SK-N-SH (cell line): Measurements from ENCODE around the gene KRTAP6-1.

Experiments
- ELF1 ChIP-seq: IDR thresholded peaks from 2 replicates; pipeline ENCODE4 v1.4.0; 2012
- GABPA ChIP-seq: IDR thresholded peaks from 2 replicates; pipeline ENCODE4 v1.4.0; 2012; ENCODE audit warnings: low read depth, mild to moderate bottlenecking
- JUND ChIP-seq: IDR thresholded peaks from 2 replicates; pipeline ENCODE4 v1.4.0; 2012
- PBX3 ChIP-seq: IDR thresholded peaks from 2 replicates; pipeline ENCODE4; 2012
- POLR2AphosphoS5 ChIP-seq: IDR thresholded peaks from 2 replicates; pipeline ENCODE4 v1.6.1; 2012; ENCODE audit warnings: low read depth, low read length
- RCOR1 ChIP-seq: fragments of 150-350 bp; IDR thresholded peaks from 2 replicates; pipeline ENCODE4 v1.6.1; 2017; ENCODE audit warnings: antibody characterized with exemption, low read length
- REST ChIP-seq: IDR thresholded peaks from 2 replicates; pipeline ENCODE4 v1.6.1; 2012; ENCODE audit warnings: mild to moderate bottlenecking, low read depth, low read length, moderate library complexity
- RFX5 ChIP-seq: IDR thresholded peaks from 2 replicates; pipeline ENCODE4 v1.6.1; 2012; ENCODE audit warnings: mild to moderate bottlenecking, improper control_type of control experiment, low read length
- SIN3A ChIP-seq: IDR thresholded peaks from 2 replicates; pipeline ENCODE4 v1.6.1; 2012; ENCODE audit warnings: low read depth, mild to moderate bottlenecking, low read length, moderate library complexity, borderline replicate concordance
- TAF1 ChIP-seq: IDR thresholded peaks from 2 replicates; pipeline ENCODE4 v1.6.1; 2012; ENCODE audit warnings: low read depth, mild to moderate bottlenecking, low read length, moderate library complexity, borderline replicate concordance
- YY1 ChIP-seq: IDR thresholded peaks from 2 replicates; pipeline ENCODE4 v1.4.0; 2012; ENCODE audit warnings: low read depth, mild to moderate bottlenecking
- TF ChIP-seq, protein P1 (sequence below): fragments of 200-600 bp; sonication (generic); IDR thresholded peaks from 2 replicates; pipeline ENCODE4 v1.6.1; 2017; ENCODE audit warnings: antibody characterized with exemption, mild to moderate bottlenecking, moderate library complexity
- TF ChIP-seq, protein P2 (sequence below): IDR thresholded peaks from 2 replicates; pipeline ENCODE4 v1.4.0; 2012; ENCODE audit warnings: low read depth

- TF ChIP-seq JUND (no peak), REST (no peak), GABPA (no peak), RFX5 (no peak), YY1 (no peak), TAF1 (no peak), ELF1 (no peak), SIN3A (no peak), RCOR1 (no peak), PBX3 (no peak), POLR2AphosphoS5 (no peak)
- TF ChIP-seq, protein P1, sequence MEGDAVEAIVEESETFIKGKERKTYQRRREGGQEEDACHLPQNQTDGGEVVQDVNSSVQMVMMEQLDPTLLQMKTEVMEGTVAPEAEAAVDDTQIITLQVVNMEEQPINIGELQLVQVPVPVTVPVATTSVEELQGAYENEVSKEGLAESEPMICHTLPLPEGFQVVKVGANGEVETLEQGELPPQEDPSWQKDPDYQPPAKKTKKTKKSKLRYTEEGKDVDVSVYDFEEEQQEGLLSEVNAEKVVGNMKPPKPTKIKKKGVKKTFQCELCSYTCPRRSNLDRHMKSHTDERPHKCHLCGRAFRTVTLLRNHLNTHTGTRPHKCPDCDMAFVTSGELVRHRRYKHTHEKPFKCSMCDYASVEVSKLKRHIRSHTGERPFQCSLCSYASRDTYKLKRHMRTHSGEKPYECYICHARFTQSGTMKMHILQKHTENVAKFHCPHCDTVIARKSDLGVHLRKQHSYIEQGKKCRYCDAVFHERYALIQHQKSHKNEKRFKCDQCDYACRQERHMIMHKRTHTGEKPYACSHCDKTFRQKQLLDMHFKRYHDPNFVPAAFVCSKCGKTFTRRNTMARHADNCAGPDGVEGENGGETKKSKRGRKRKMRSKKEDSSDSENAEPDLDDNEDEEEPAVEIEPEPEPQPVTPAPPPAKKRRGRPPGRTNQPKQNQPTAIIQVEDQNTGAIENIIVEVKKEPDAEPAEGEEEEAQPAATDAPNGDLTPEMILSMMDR: no peak
- TF ChIP-seq, protein P2, sequence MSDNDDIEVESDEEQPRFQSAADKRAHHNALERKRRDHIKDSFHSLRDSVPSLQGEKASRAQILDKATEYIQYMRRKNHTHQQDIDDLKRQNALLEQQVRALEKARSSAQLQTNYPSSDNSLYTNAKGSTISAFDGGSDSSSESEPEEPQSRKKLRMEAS: no peak
These were observed 9.6 kb upstream of the KRTAP6-1 start for GRCh38 chr21:30623362-30623761.
